T-helper 1 cell treated with Interleukin-12 subunit alpha and Interleukin-12 subunit beta and Interleukin-4 antibody, amounts not matched to agents 30 μg/mL and 1 μg/mL, for 36 hours (primary cell): ENCODE results near the gene SLC38A2.
"Not testable (repeated sequence)": the region's sequence is repeated elsewhere in the genome, so short reads cannot be mapped to it uniquely, and the experiment has no call there.

ENCODE experiments used
- H3K27ac Mint-ChIP-seq: one replicate; pipeline ENCODE4 v1.8.0; 2021; ENCODE audit warnings: mild to moderate bottlenecking, mixed read lengths
- H3K27me3 Mint-ChIP-seq: one replicate; pipeline ENCODE4 v1.8.0; 2021; ENCODE audit warnings: low read depth, mixed read lengths
- H3K36me3 Mint-ChIP-seq: one replicate; pipeline ENCODE4 v1.8.0; 2021; ENCODE audit warnings: low read depth, mixed read lengths
- H3K4me1 Mint-ChIP-seq: one replicate; pipeline ENCODE4 v1.8.0; 2021; ENCODE audit warnings: low read depth, mixed read lengths
- H3K4me3 Mint-ChIP-seq: one replicate; pipeline ENCODE4 v1.8.0; 2021; ENCODE audit warnings: mild to moderate bottlenecking, moderate library complexity, mixed read lengths
- H3K9me3 Mint-ChIP-seq: one replicate; pipeline ENCODE4 v1.8.0; 2021; ENCODE audit warnings: mixed read lengths

SLC38A2 gene

GRCh38 chr12:46402941-46403718 lies 30.6 kb upstream of the SLC38A2 start:
- Mint-ChIP-seq H3K36me3 (peaks cover 20% of the 10 kb centered on the region), H3K4me3 (no peak overlapping the region), H3K27me3 (no peaks in the 10 kb centered on the region), H3K27ac (no peak overlapping the region), H3K9me3 (peaks cover 20% of the 10 kb centered on the region), H3K4me1 (peaks cover 64% of the 10 kb centered on the region)

- H3K4me3 Mint-ChIP-seq: no peak overlapping the region
- no peaks in the 10 kb centered on the region for H3K27me3 Mint-ChIP-seq
Observed at GRCh38 chr12:46402451-46402850, 29.9 kb upstream of the SLC38A2 start.

GRCh38 chr12:46401662-46402061 lies 29.1 kb upstream of the SLC38A2 start:
- Mint-ChIP-seq H3K4me3 (no peak overlapping the region), H3K27ac (no peak overlapping the region), H3K4me1 (peaks cover 53% of the 10 kb centered on the region), H3K27me3 (no peaks in the 10 kb centered on the region), H3K36me3 (peaks cover 22% of the 10 kb centered on the region), H3K9me3 (peaks cover 20% of the 10 kb centered on the region)

More at GRCh38 chr12:46402451-46402850, 29.9 kb upstream of the SLC38A2 start:
- Mint-ChIP-seq H3K4me1 (peaks cover 58% of the 10 kb centered on the region), H3K36me3 (peaks cover 22% of the 10 kb centered on the region), H3K27ac (no peak overlapping the region), H3K9me3 (peaks cover 20% of the 10 kb centered on the region)

GRCh38 chr12:46400406-46400805 lies 27.8 kb upstream of the SLC38A2 start:
- peaks cover 23% of the 10 kb centered on the region for H3K36me3 Mint-ChIP-seq
- H3K9me3 Mint-ChIP-seq: peaks cover 20% of the 10 kb centered on the region
- H3K4me3 Mint-ChIP-seq: no peak overlapping the region
- no peaks in the 10 kb centered on the region for H3K27me3 Mint-ChIP-seq
- H3K4me1 Mint-ChIP-seq: peaks cover 46% of the 10 kb centered on the region
- H3K27ac Mint-ChIP-seq: no peak overlapping the region

GRCh38 chr12:46399461-46400248 lies 27.1 kb upstream of the SLC38A2 start:
- Mint-ChIP-seq H3K9me3 (peaks cover 16% of the 10 kb centered on the region), H3K36me3 (peaks cover 23% of the 10 kb centered on the region), H3K4me1 (peaks cover 44% of the 10 kb centered on the region), H3K27ac (peak overlapping the region; percentile 56)
- H3K27me3 Mint-ChIP-seq, H3K4me3 Mint-ChIP-seq: not testable (repeated sequence)

GRCh38 chr12:46396826-46397225 lies 24.3 kb upstream of the SLC38A2 start:
- Mint-ChIP-seq H3K27ac (no peak overlapping the region), H3K36me3 (peaks cover 34% of the 10 kb centered on the region), H3K4me3 (no peak overlapping the region), H3K27me3 (no peaks in the 10 kb centered on the region), H3K4me1 (peaks cover 33% of the 10 kb centered on the region), H3K9me3 (peaks cover 16% of the 10 kb centered on the region)

- peaks cover 16% of the 10 kb centered on the region for H3K9me3 Mint-ChIP-seq
- no peak overlapping the region for H3K27ac Mint-ChIP-seq
- no peaks in the 10 kb centered on the region for H3K27me3 Mint-ChIP-seq
- peaks cover 41% of the 10 kb centered on the region for H3K36me3 Mint-ChIP-seq
- H3K4me3 Mint-ChIP-seq: no peak overlapping the region
- peaks cover 33% of the 10 kb centered on the region for H3K4me1 Mint-ChIP-seq
Observed at GRCh38 chr12:46395388-46395787, 22.8 kb upstream of the SLC38A2 start.

GRCh38 chr12:46391630-46392029 lies 19.1 kb upstream of the SLC38A2 start:
- no peaks in the 10 kb centered on the region for H3K9me3 Mint-ChIP-seq
- H3K27me3 Mint-ChIP-seq: no peaks in the 10 kb centered on the region
- H3K36me3 Mint-ChIP-seq: peaks cover 36% of the 10 kb centered on the region
- no peak overlapping the region for H3K4me3 Mint-ChIP-seq
- no peak overlapping the region for H3K27ac Mint-ChIP-seq
- peaks cover 35% of the 10 kb centered on the region for H3K4me1 Mint-ChIP-seq

- Mint-ChIP-seq H3K4me1 (peaks cover 35% of the 10 kb centered on the region), H3K36me3 (peaks cover 33% of the 10 kb centered on the region)
Observed at GRCh38 chr12:46390881-46391280, 18.3 kb upstream of the SLC38A2 start.

GRCh38 chr12:46390304-46390703 lies 17.7 kb upstream of the SLC38A2 start:
- no peak overlapping the region for H3K4me3 Mint-ChIP-seq
- H3K36me3 Mint-ChIP-seq: peaks cover 32% of the 10 kb centered on the region
- peak overlapping the region; percentile 70 for H3K27ac Mint-ChIP-seq
- no peaks in the 10 kb centered on the region for H3K9me3 Mint-ChIP-seq
- H3K27me3 Mint-ChIP-seq: no peaks in the 10 kb centered on the region
- peaks cover 37% of the 10 kb centered on the region for H3K4me1 Mint-ChIP-seq

More at GRCh38 chr12:46390881-46391280, 18.3 kb upstream of the SLC38A2 start:
- Mint-ChIP-seq H3K4me3 (no peak overlapping the region), H3K27me3 (no peaks in the 10 kb centered on the region), H3K9me3 (no peaks in the 10 kb centered on the region), H3K27ac (peak overlapping the region; percentile 70)

- H3K4me1 Mint-ChIP-seq: peaks cover 45% of the 10 kb centered on the region
- no peak overlapping the region for H3K27ac Mint-ChIP-seq
- H3K27me3 Mint-ChIP-seq: no peaks in the 10 kb centered on the region
- H3K36me3 Mint-ChIP-seq: peaks cover 28% of the 10 kb centered on the region
- no peaks in the 10 kb centered on the region for H3K9me3 Mint-ChIP-seq
- H3K4me3 Mint-ChIP-seq: no peak overlapping the region
Observed at GRCh38 chr12:46389031-46389616, 16.6 kb upstream of the SLC38A2 start.

GRCh38 chr12:46388427-46389021 lies 16.0 kb upstream of the SLC38A2 start:
- Mint-ChIP-seq H3K4me1 (peaks cover 45% of the 10 kb centered on the region), H3K27ac (peak overlapping the region; percentile 31)

GRCh38 chr12:46387670-46388069 lies 15.1 kb upstream of the SLC38A2 start:
- no peaks in the 10 kb centered on the region for H3K27me3 Mint-ChIP-seq
- H3K9me3 Mint-ChIP-seq: no peaks in the 10 kb centered on the region
- peak overlapping the region; percentile 75 for H3K27ac Mint-ChIP-seq
- H3K36me3 Mint-ChIP-seq: peaks cover 25% of the 10 kb centered on the region
- peaks cover 47% of the 10 kb centered on the region for H3K4me1 Mint-ChIP-seq
- H3K4me3 Mint-ChIP-seq: peak overlapping the region; percentile 63

More at GRCh38 chr12:46388427-46389021, 16.0 kb upstream of the SLC38A2 start:
- no peaks in the 10 kb centered on the region for H3K27me3 Mint-ChIP-seq
- peak overlapping the region; percentile 9 for H3K4me3 Mint-ChIP-seq
- no peaks in the 10 kb centered on the region for H3K9me3 Mint-ChIP-seq
- H3K36me3 Mint-ChIP-seq: peaks cover 27% of the 10 kb centered on the region

GRCh38 chr12:46386877-46387629 lies 14.5 kb upstream of the SLC38A2 start:
- H3K27me3 Mint-ChIP-seq: no peaks in the 10 kb centered on the region
- H3K4me3 Mint-ChIP-seq: peak overlapping the region; percentile 63
- no peaks in the 10 kb centered on the region for H3K9me3 Mint-ChIP-seq
- peaks cover 21% of the 10 kb centered on the region for H3K36me3 Mint-ChIP-seq
- H3K4me1 Mint-ChIP-seq: peaks cover 47% of the 10 kb centered on the region
- H3K27ac Mint-ChIP-seq: peak overlapping the region; percentile 75
